Esophagus (tissue), 2 donors: ENCODE measurements around the gene ANKAR. TPM values are rescaled to one million over a fixed set of nuclear protein-coding genes. Genes with fewer than 3 reads are reported as not detected.
"Not testable (repeated sequence)": the region's sequence is repeated elsewhere in the genome, so short reads cannot be mapped to it uniquely, and the experiment has no call there.

Experiments used
- H3K27ac ChIP-seq, 2 donors: one replicate each; pipeline ENCODE4 v1.5.1; 2013; ENCODE audit warnings: low read depth in 2 of 2, mild to moderate bottlenecking in 2 of 2, inconsistent platforms in 1 of 2, low read length in 1 of 2, moderate library complexity in 1 of 2
- H3K27me3 ChIP-seq, 2 donors: one replicate each; pipeline ENCODE4 v1.6.1; 2013; ENCODE audit warnings: low read length in 2 of 2, control low read depth in 1 of 2, mild to moderate bottlenecking in 1 of 2; ENCODE audit not compliant: insufficient read depth in 2 of 2, control insufficient read depth in 1 of 2
- H3K36me3 ChIP-seq, 2 donors: one replicate each; pipeline ENCODE4 v1.6.1; 2013; ENCODE audit warnings: low read length in 1 of 2; ENCODE audit not compliant: control insufficient read depth in 2 of 2, insufficient read depth in 2 of 2
- H3K4me1 ChIP-seq, 2 donors: one replicate each; pipeline ENCODE4 v1.6.1; 2013; ENCODE audit warnings: low read length in 1 of 2; ENCODE audit not compliant: control insufficient read depth in 2 of 2, insufficient read depth in 2 of 2
- H3K4me3 ChIP-seq, 2 donors: one replicate each; pipeline ENCODE4 v1.5.1; 2013; ENCODE audit warnings: low read length in 2 of 2, mild to moderate bottlenecking in 2 of 2, low read depth in 1 of 2, moderate library complexity in 1 of 2
- H3K9me3 ChIP-seq, 2 donors: one replicate each; pipeline ENCODE4 v1.6.1; 2013; ENCODE audit warnings: mild to moderate bottlenecking in 2 of 2, low read depth in 1 of 2, low read length in 1 of 2, moderate library complexity in 1 of 2; ENCODE audit not compliant: control insufficient read depth in 2 of 2, insufficient read depth in 1 of 2
- WGBS, 2 donors: extraction: QIAGEN DNeasy Blood & Tissue Kit; methylation state at CpG; one replicate each; pipeline ENCODE4 v1.1.7; 2013; 5-methylcytosine and 5-hydroxymethylcytosine counted together
- polyA plus RNA-seq, 2 donors: library from polyadenylated mRNA; stranded (reverse); fragments of 200-250 nt; gene quantifications; one replicate each; pipeline ENCODE4 v1.2.3, GENCODE V29; 2013
- donor health status: healthy with polysubstance abuse.
- donor health status: Bipolar disorder and iron deficiency.

ANKAR gene
- polyA plus RNA-seq, 2 donors, result 0.75 to 1.5 TPM

DNA sequence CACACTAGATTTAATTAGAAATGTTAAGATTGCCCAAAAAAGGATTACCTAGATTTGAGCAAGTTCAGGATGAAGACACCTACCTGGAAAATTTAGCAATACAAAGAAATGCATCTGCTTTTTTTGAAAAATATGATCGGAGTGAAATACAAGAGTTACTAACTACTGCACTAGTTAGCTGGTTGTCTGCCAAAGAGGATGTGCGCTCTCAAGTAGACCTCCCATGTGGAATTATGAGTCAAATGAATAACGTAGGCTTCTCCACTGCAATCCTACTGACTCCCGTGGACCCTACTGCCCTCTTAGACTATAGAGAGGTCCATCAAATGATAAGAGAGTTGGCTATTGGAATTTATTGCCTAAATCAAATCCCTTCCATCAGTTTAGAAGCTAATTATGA, 2.0 kb downstream of the ANKAR start:
- 79% methylated on average over 4 of the region's 4 CpGs for WGBS, 2 donors
- H3K27me3 ChIP-seq, result no peaks in the 10 kb centered on the region
- H3K4me1 ChIP-seq, result peaks cover 0 to 4% of the 10 kb centered on the region in 2 donors

DNA sequence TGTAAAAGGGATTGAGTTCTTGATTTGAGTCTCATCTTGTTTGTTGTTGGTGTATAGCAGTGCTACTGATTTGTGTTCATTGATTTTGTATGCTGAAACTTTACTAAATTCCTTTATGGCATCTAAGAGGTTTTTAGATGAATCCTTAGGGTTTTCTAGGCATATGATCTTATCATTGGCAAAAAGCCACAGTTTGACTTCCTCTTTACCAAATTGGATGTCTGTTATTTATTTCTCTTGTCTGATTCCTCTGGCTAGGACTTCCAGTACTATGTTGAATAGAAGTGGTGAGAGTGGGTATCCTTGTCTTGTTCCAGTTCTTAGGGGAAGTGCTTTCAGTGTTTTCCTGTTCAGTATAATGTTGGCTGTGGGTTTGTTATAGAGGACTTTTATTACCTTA, 4.8 kb downstream of the ANKAR start:
- Histone ChIP-seq H3K4me1 (no peaks in the 10 kb centered on the region), H3K36me3 (no peaks in the 10 kb centered on the region), H3K9me3 (no peaks in the 10 kb centered on the region), H3K4me3 (no peak overlapping the region), H3K27ac (no peak overlapping the region), H3K27me3 (no peaks in the 10 kb centered on the region)

More for the DNA sequence above, 2.0 kb downstream of the ANKAR start:
- Histone ChIP-seq H3K36me3 (peaks cover 0 to 1% of the 10 kb centered on the region in 2 donors), H3K9me3 (no peaks in the 10 kb centered on the region), H3K4me3 (no peak overlapping the region), H3K27ac (no peak overlapping the region)

DNA sequence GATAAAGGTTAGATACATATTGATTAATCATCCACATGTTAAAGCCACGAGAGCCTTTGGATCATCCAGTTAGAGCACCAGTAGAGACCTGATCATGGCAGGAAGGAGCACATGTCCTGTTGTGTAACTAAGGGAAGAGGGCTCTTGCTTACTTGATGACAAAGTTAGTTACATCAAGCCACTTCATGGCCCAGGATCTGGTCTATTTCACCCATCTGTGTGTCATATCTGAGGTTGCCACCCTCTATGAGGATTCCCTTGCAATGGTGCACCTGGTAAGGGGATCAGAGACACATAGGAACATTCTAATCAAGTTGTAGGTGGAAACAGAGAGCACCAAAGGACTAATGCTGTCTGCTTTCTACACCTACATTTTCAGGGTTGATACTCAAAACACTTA, 6.7 kb downstream of the ANKAR start:
- Histone ChIP-seq H3K9me3 (no peaks in the 10 kb centered on the region), H3K4me3 (no peak overlapping the region), H3K27me3 (no peaks in the 10 kb centered on the region), H3K4me1 (peaks cover 0 to 4% of the 10 kb centered on the region in 2 donors), H3K36me3 (no peaks in the 10 kb centered on the region), H3K27ac (no peak overlapping the region)
- WGBS, 2 donors, result 81 to 89% methylated on average over 1 of the region's 1 CpG

DNA sequence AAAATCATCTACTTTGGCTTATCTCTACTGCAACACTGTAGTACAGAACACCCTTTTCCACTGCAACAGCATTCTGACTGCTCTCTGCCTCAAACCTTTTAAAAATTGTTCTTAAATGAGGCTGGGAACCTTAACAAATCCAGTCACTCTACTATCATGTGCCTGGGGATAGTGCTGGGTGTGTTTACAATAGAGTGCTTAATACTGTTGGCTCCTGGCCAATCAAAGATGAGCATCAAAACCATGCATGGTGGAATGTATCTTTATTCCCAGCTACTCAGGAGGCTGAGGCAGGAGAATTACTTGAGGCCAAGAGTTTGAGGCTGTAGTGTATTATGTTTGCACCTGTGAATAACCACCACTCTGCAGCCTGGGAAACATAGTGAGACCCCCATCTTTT, 7.4 kb downstream of the ANKAR start:
- Histone ChIP-seq H3K36me3 (no peaks in the 10 kb centered on the region), H3K27me3 (no peaks in the 10 kb centered on the region), H3K9me3 (no peaks in the 10 kb centered on the region), H3K27ac (no peak overlapping the region), H3K4me1 (peaks cover 0 to 4% of the 10 kb centered on the region in 2 donors), H3K4me3 (no peak overlapping the region)

DNA sequence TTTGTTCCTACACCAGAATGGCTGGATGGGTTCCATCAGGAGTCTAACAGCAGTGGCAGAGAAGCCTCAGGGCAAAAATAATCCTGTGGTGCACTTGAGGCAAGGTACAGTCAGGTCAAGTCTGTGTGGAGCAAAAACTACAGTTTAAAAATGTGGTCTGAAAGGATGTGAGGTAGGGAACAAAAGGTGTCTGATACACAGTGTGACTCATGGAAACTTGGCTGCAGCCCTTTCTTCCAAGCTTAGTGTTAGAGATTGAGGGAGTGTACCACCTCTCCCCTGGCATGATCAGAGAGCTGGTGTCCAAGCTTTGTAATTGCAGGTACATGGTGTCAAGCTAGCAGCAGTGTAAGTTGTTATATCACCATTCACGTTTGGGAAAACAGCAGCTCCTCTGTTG, 8.9 kb downstream of the ANKAR start:
- Histone ChIP-seq H3K27me3 (no peaks in the 10 kb centered on the region), H3K4me1 (peaks cover 0 to 4% of the 10 kb centered on the region in 2 donors), H3K9me3 (no peaks in the 10 kb centered on the region), H3K27ac (no peak overlapping the region), H3K36me3 (no peaks in the 10 kb centered on the region), H3K4me3 (no peak overlapping the region)
- WGBS, 2 donors, result 47 to 54% methylated on average over 1 of the region's 1 CpG

DNA sequence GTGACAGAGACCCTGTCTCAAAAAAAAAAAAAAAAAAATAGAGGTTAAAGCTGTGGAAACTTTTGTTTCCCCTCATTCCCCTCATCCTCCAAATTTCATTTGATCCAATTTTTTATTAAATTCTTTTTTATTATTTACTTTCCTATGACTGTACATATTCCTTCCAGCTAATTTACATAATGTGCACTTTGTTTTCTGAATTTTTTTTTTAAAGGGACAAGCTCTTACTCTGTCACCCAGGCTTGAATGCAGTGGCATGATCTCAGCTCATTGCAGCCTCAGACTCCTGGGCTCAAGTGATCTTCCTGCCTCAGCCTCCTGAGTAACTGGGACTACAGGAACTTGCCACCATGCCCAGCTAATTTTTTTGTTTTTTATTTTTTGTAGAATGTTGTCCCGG, 10.3 kb downstream of the ANKAR start:
- H3K27me3 ChIP-seq, result no peaks in the 10 kb centered on the region
- no peaks in the 10 kb centered on the region for H3K36me3 ChIP-seq
- peaks cover 0 to 4% of the 10 kb centered on the region in 2 donors for H3K4me1 ChIP-seq
- H3K9me3 ChIP-seq, result no peaks in the 10 kb centered on the region
- no peak overlapping the region for H3K27ac ChIP-seq
- WGBS, 2 donors, result 74 to 81% methylated on average over 1 of the region's 1 CpG
- no peak overlapping the region for H3K4me3 ChIP-seq

DNA sequence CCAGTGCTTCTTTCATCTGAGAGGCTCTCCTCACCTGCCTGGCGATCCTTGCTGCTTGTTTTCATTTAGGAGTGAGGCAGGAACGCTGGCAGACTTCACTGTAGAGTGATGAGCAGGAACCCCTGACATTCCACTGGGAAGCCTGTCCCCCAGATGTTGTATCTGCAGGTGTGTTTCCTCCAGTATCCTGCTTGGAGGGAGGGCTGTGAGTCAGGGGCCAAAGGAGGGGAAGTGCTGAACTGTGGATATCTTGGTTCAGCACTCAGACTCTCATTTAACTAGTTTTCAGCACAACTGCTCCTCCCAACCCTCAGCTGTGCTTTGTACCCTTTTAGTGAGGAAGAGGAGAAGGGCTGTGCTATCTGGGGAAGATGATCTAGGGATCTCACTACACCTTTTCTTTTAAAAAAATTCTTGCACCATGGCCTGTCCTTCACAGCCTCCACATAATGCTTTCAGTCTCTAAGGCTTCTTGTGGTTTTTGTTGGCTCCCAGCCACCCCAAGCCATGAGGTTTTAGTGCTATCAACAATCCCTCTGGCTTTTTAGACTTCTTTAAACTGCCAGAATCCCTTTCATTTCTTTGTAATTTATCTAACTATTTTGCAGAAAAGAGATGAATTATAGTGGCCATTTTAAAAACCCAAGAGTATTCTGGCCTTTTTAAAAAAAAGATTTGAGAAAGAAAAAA, 11.2 kb downstream of the ANKAR start:
- no peak overlapping the region for H3K4me3 ChIP-seq
- H3K4me1 ChIP-seq, result peaks cover 0 to 4% of the 10 kb centered on the region in 2 donors
- H3K27ac ChIP-seq, result no peak overlapping the region
- 68 to 72% methylated on average over 2 of the region's 2 CpGs for WGBS, 2 donors
- no peaks in the 10 kb centered on the region for H3K36me3 ChIP-seq
- no peaks in the 10 kb centered on the region for H3K9me3 ChIP-seq
- H3K27me3 ChIP-seq, result no peaks in the 10 kb centered on the region

DNA sequence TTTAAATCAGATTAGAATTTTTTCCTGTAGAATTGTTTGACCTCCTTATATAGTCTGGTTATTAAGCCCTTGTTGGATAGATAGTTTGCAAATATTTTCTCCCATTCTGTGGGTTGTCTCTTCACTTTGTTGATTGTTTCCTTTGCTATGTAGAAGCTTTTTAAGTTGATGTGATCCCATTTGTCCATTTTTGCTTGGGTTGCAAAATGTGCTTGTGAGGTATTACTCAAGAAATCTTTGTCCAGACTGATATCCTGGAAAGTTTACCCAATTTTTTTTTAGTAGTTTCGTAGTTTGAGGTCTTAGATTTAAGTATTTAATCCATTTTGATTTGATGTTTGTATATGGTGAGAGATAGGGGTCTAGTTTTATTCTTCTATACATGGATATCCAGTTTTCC, 13.3 kb downstream of the ANKAR start:
- not testable (repeated sequence) for H3K9me3 ChIP-seq, H3K36me3 ChIP-seq, H3K27me3 ChIP-seq, H3K4me3 ChIP-seq, H3K27ac ChIP-seq, H3K4me1 ChIP-seq
- 83 to 88% methylated on average over 1 of the region's 1 CpG for WGBS, 2 donors

DNA sequence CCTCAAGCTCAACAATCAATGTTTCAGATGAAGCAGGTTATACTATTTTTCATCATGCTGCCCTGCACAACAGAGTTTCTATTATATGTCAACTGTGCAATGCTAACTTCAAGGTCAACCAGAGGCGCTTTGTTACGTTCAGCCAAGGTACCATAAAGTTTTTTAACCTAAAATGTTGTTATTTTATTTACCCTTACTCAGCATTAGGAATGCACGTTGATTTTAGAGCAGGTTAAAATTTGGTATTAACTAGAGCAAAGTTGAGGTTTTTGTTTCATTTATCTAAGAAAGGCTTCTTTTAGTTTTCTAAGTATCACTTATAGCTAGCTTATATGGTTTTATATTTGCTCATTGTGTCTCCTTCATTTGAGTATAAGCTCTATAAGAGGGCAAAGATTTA, 21.8 kb downstream of the ANKAR start:
- no peaks in the 10 kb centered on the region for H3K36me3 ChIP-seq
- H3K27ac ChIP-seq, result no peak overlapping the region
- no peaks in the 10 kb centered on the region for H3K27me3 ChIP-seq
- no peaks in the 10 kb centered on the region for H3K9me3 ChIP-seq
- WGBS, 2 donors, result 81 to 90% methylated on average over 3 of the region's 3 CpGs
- no peak overlapping the region for H3K4me3 ChIP-seq
- H3K4me1 ChIP-seq, result no peaks in the 10 kb centered on the region

DNA sequence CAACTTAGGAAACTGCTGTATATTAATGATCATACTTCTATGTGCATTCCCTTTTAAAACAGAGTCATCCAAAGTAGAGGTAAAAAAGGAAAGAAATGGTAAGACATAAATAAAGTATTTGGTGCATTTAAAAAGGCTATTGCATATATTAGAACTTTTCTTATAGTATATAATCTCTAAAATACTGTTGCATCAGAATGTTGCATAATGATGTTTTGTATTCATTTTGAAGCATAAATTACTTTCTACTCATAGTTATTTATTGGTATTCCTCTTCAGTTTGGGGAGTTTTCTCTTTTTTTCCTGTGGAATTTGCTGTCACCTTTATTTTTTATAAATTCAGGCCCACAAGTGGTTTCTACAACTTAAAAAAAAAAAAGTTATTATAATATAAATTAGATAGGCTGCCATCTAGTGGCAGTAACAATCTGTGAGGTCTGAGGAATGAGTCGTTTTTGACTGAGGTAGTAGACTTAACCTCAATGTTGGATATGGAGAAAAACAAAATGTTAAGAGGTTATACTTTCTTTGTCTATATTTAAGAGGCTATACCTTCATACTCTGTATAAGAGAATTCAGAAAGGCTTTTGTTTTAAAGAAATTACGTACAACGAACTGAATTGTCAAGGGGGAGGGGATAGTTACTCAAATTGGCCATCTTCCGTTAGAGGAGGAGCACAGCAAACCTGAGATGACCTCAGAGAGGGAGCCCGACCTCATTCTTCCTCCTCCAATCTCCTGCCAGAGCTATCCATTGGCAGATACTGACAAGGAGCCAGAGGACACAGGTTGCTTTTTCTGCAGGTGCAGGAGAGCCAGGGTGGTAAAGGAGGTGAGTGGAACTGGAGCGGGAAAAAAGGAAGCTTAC, 23.8 kb downstream of the ANKAR start:
- Histone ChIP-seq H3K9me3 (no peaks in the 10 kb centered on the region), H3K4me3 (no peak overlapping the region), H3K27ac (no peak overlapping the region), H3K27me3 (no peaks in the 10 kb centered on the region), H3K4me1 (no peaks in the 10 kb centered on the region), H3K36me3 (no peaks in the 10 kb centered on the region)
- 40 to 42% methylated on average over 6 of the region's 6 CpGs for WGBS, 2 donors
